ENCODE results near the gene BEX2. TPM values are rescaled to one million over a fixed set of nuclear protein-coding genes. Genes with fewer than 3 reads are reported as not detected.
"Not testable (repeated sequence)": the region's sequence is repeated elsewhere in the genome, so short reads cannot be mapped to it uniquely, and the experiment has no call there.

BEX2 gene
- 2.0 TPM for total RNA-seq

- H3K36me3 ChIP-seq, result no peaks in the 10 kb centered on the region
- peaks cover 6% of the 10 kb centered on the region for H3K27me3 ChIP-seq
- TF ChIP-seq CTCF (IDR thresholded peaks at IDR 0.05), result no peak
- peak within 1 kb of the TSS; percentile 54 to 62 for H3K4me3 ChIP-seq
- H3K9me3 ChIP-seq, result no peaks in the 10 kb centered on the region
- no peaks in the 10 kb centered on the region for H3K4me1 ChIP-seq
- DNase-seq (ENCODE audit: low spot score in 2 of 2), result peak in 1 of 2 donors; percentile 73
- no peak within 1 kb of the TSS for H3K27ac ChIP-seq
- intact Hi-C loops (cut with DNase I), result loop anchor here (2.0 kb wide), 1 partner anchor 56 kb away; the partner anchor contains the start of gene TCEAL8
These were observed at the start of gene BEX2 for GRCh38 chrX:103310555-103311398. BEX2 (minus strand) TSS chrX:103310990; CDS start chrX:103309976, 1,014 bp downstream.

GRCh38 chrX:103360092-103360491 is 49.3 kb upstream of the BEX2 start:
- Histone ChIP-seq H3K4me3 (no peak overlapping the region), H3K27me3 (no peaks in the 10 kb centered on the region), H3K9me3 (no peaks in the 10 kb centered on the region), H3K27ac (no peak overlapping the region), H3K4me1 (no peaks in the 10 kb centered on the region), H3K36me3 (no peaks in the 10 kb centered on the region)
- TF ChIP-seq CTCF (IDR thresholded peaks at IDR 0.05), result no peak
- intact Hi-C loops (cut with DNase I), result no loop called here
- DNase-seq (ENCODE audit: low spot score in 2 of 2), result no peak

GRCh38 chrX:103359605-103360004 is 48.8 kb upstream of the BEX2 start:
- intact Hi-C loops (cut with DNase I), result loop anchor here (10.0 kb wide), 1 partner anchor 145 kb away; the partner anchor contains the start of gene BEX4
- H3K27ac ChIP-seq; DNase-seq (ENCODE audit: low spot score in 2 of 2): not testable (repeated sequence)

GRCh38 chrX:103357871-103358270 is 47.1 kb upstream of the BEX2 start:
- intact Hi-C loops (cut with DNase I), result loop anchor here (2.0 to 10.0 kb wide), 3 partner anchors 19 to 329 kb away; partner anchors contain the start of genes BEX3, BEX4 and MORF4L2
- Histone ChIP-seq H3K27me3 (no peaks in the 10 kb centered on the region), H3K4me3 (peak overlapping the region; percentile 68 to 72)

More at GRCh38 chrX:103359605-103360004, 48.8 kb upstream of the BEX2 start:
- not testable (repeated sequence) for H3K4me1 ChIP-seq, H3K4me3 ChIP-seq, H3K36me3 ChIP-seq, H3K9me3 ChIP-seq, H3K27me3 ChIP-seq

GRCh38 chrX:103356858-103357257 is 46.1 kb upstream of the BEX2 start:
- no peaks in the 10 kb centered on the region for H3K9me3 ChIP-seq
- no peak for TF ChIP-seq CTCF (IDR thresholded peaks at IDR 0.05)
- H3K36me3 ChIP-seq, result no peaks in the 10 kb centered on the region
- intact Hi-C loops (cut with DNase I), result loop anchor here (1.0 to 10.0 kb wide), 4 partner anchors 20 to 330 kb away; partner anchors contain the start of genes BEX3, BEX4 and MORF4L2
- H3K4me1 ChIP-seq, result no peaks in the 10 kb centered on the region
- H3K27ac ChIP-seq, result peak overlapping the region; percentile 86 to 89
- H3K27me3 ChIP-seq, result no peaks in the 10 kb centered on the region
- no peak for DNase-seq (ENCODE audit: low spot score in 2 of 2)
- peak overlapping the region; percentile 68 to 72 for H3K4me3 ChIP-seq

More at GRCh38 chrX:103357871-103358270, 47.1 kb upstream of the BEX2 start:
- no peak for TF ChIP-seq CTCF (IDR thresholded peaks at IDR 0.05)
- Histone ChIP-seq H3K27ac (no peak overlapping the region), H3K36me3 (no peaks in the 10 kb centered on the region), H3K9me3 (no peaks in the 10 kb centered on the region), H3K4me1 (no peaks in the 10 kb centered on the region)
- no peak for DNase-seq (ENCODE audit: low spot score in 2 of 2)
